ENCODE results near the gene INPP5D. TPM values are rescaled to one million over a fixed set of nuclear protein-coding genes. Genes with fewer than 3 reads are reported as not detected.

INPP5D gene
- total RNA-seq, 1 experiment from 2014 or later: 12.7 TPM

GRCh38 chr2:233053928-233054784, 6.0 kb upstream of the INPP5D start:
- no peak overlapping the region for H2BK5ac ChIP-seq (ENCODE audit: insufficient read length, low read length)
- no peak overlapping the region for H2BK15ac ChIP-seq (ENCODE audit: low read depth, low read length)
- H4K5ac ChIP-seq (ENCODE audit: insufficient read length, low read depth, low read length): no peak overlapping the region
- Mint-ChIP-seq H3K4me3 (no peak overlapping the region; a peak in 1 of 5 replicates), H3K4me1 (peaks cover 44 to 48% of the 10 kb centered on the region in 2 experiments), H3K27me3 (ENCODE audit: low read depth) (peaks cover 36% of the 10 kb centered on the region), H3K27ac (peak overlapping the region in 1 of 3 experiments; percentile 16; a peak in 2 of 7 replicates), H3K9me3 (no peaks in the 10 kb centered on the region; a peak in 1 of 5 replicates), H3K36me3 (ENCODE audit: insufficient read depth in 1 of 3, low read depth in 3 of 3) (no peaks in the 10 kb centered on the region)
- peaks cover 4% of the 10 kb centered on the region for H3K23me2 ChIP-seq (ENCODE audit: insufficient read length, low read depth, low read length, poor library complexity, severe bottlenecking)
- DNase-seq: peak; percentile 83
- no peak overlapping the region for H2BK20ac ChIP-seq (ENCODE audit: low read depth, low read length, poor library complexity, severe bottlenecking)
- no peak overlapping the region for H4K8ac ChIP-seq (replicated peaks; ENCODE audit: insufficient read length, low read depth, low read length)
- H2AK5ac ChIP-seq (ENCODE audit: insufficient read length, low read length): no peak overlapping the region
- no peak overlapping the region for H3T11ph ChIP-seq (ENCODE audit: low read length)
- no peak overlapping the region for H2AFZ ChIP-seq (ENCODE audit: low read length)
- H3K27me3 ChIP-seq (ENCODE audit: insufficient read depth, low read length): no peaks in the 10 kb centered on the region; the same call in 1 of the 2 replicates
- H3K14ac ChIP-seq (ENCODE audit: insufficient read depth, low read length): no peak overlapping the region
- no peak overlapping the region for H3K56ac ChIP-seq (ENCODE audit: insufficient read length, low read depth, low read length)
- peaks cover 11% of the 10 kb centered on the region; the same call in 1 of the 2 replicates for H3K4me1 ChIP-seq (ENCODE audit: insufficient read depth, low read length)
- no peak overlapping the region for H3K4me2 ChIP-seq (ENCODE audit: insufficient read depth, insufficient read length, low read length)
- no peak overlapping the region for H3K4ac ChIP-seq (ENCODE audit: low read depth, low read length)
- H3K79me2 ChIP-seq (ENCODE audit: insufficient read depth, low read length): no peaks in the 10 kb centered on the region
- no peak overlapping the region for H3K9ac ChIP-seq (ENCODE audit: extremely low read depth, insufficient read length, low read length)
- no peak overlapping the region for H3K18ac ChIP-seq (ENCODE audit: insufficient read length, low read depth, low read length)
- H3K27ac ChIP-seq (ENCODE audit: insufficient read length, low read depth, low read length): no peak overlapping the region
- no peaks in the 10 kb centered on the region for H3K9me3 ChIP-seq (ENCODE audit: control insufficient read depth, low read depth, low read length)
- H2BK12ac ChIP-seq (ENCODE audit: insufficient read length, low read depth, low read length): no peak overlapping the region
- no peak overlapping the region for H2BK120ac ChIP-seq (ENCODE audit: low read depth, low read length, poor library complexity, severe bottlenecking)
- WGBS (ENCODE audit: extremely low coverage, insufficient read length, low lambda C conversion rate): no CpG with 5 or more reads among the region's 22 CpGs
- H4K91ac ChIP-seq (ENCODE audit: insufficient read length, low read depth, low read length): no peak overlapping the region
- H3K23ac ChIP-seq (ENCODE audit: insufficient read length, low read depth, low read length): no peak overlapping the region
- no peaks in the 10 kb centered on the region for H3K79me1 ChIP-seq (ENCODE audit: insufficient read depth, low read depth, low read length, poor library complexity, severe bottlenecking)
- TF ChIP-seq CTCF (conservative IDR thresholded peaks at IDR 0.05): peak; percentile 99
- H4K20me1 ChIP-seq (ENCODE audit: control insufficient read depth, insufficient read depth, insufficient read length): no peaks in the 10 kb centered on the region
